Glutamatergic neuron (in vitro differentiated cells): ENCODE data around the gene BANF2. TPM values are rescaled to one million over a fixed set of nuclear protein-coding genes. Genes with fewer than 3 reads are reported as not detected.

Experiments used
- DNase-seq: peaks from one replicate; pipeline ENCODE4 v3.0.0; 2022
- H3K27ac Mint-ChIP-seq: one replicate; pipeline ENCODE4 v1.8.0; 2020; ENCODE audit warnings: mild to moderate bottlenecking, mixed read lengths, inconsistent platforms; ENCODE audit not compliant: unreplicated experiment
- H3K27me3 Mint-ChIP-seq: one replicate; pipeline ENCODE4 v1.8.0; 2020; ENCODE audit warnings: mild to moderate bottlenecking, moderate library complexity, mixed read lengths, inconsistent platforms; ENCODE audit not compliant: unreplicated experiment
- H3K36me3 Mint-ChIP-seq: one replicate; pipeline ENCODE4 v1.8.0; 2020; ENCODE audit warnings: mild to moderate bottlenecking, mixed read lengths, inconsistent platforms; ENCODE audit not compliant: unreplicated experiment
- H3K4me1 Mint-ChIP-seq: one replicate; pipeline ENCODE4 v1.8.0; 2020; ENCODE audit warnings: mild to moderate bottlenecking, low read depth, mixed read lengths, inconsistent platforms; ENCODE audit not compliant: unreplicated experiment
- H3K4me3 Mint-ChIP-seq: one replicate; pipeline ENCODE4 v1.8.0; 2020; ENCODE audit warnings: mild to moderate bottlenecking, mixed read lengths, inconsistent platforms; ENCODE audit not compliant: unreplicated experiment
- H3K9me3 Mint-ChIP-seq: one replicate; pipeline ENCODE4 v1.8.0; 2020; ENCODE audit warnings: mild to moderate bottlenecking, moderate library complexity, mixed read lengths, inconsistent platforms; ENCODE audit not compliant: unreplicated experiment
- total RNA-seq: library from RNA; stranded (reverse); fragmentation: NEBNext Ultra II Directional; extraction: Animal tissue kit (Norgen Biotek cat#: 25700); gene quantifications from one replicate; pipeline ENCODE4 v1.2.1, GENCODE V29; 2021; ENCODE audit not compliant: unreplicated experiment
- TF ChIP-seq, protein P1 (sequence below): fragments of 200-600 bp; sonication (generic); IDR thresholded peaks from one replicate; pipeline ENCODE4 v1.5.0; 2021; ENCODE audit not compliant: partially characterized antibody, unreplicated experiment

The BANF2 gene
- total RNA-seq, 1 donor from 2014 or later = not detected

- H3K36me3 Mint-ChIP-seq = no peaks in the 10 kb centered on the region
- TF ChIP-seq, protein P1, sequence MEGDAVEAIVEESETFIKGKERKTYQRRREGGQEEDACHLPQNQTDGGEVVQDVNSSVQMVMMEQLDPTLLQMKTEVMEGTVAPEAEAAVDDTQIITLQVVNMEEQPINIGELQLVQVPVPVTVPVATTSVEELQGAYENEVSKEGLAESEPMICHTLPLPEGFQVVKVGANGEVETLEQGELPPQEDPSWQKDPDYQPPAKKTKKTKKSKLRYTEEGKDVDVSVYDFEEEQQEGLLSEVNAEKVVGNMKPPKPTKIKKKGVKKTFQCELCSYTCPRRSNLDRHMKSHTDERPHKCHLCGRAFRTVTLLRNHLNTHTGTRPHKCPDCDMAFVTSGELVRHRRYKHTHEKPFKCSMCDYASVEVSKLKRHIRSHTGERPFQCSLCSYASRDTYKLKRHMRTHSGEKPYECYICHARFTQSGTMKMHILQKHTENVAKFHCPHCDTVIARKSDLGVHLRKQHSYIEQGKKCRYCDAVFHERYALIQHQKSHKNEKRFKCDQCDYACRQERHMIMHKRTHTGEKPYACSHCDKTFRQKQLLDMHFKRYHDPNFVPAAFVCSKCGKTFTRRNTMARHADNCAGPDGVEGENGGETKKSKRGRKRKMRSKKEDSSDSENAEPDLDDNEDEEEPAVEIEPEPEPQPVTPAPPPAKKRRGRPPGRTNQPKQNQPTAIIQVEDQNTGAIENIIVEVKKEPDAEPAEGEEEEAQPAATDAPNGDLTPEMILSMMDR = no peak
- peaks cover 1% of the 10 kb centered on the region for H3K9me3 Mint-ChIP-seq
- H3K27me3 Mint-ChIP-seq = peaks cover 3% of the 10 kb centered on the region
- no peak overlapping the region for H3K27ac Mint-ChIP-seq
- peaks cover 40% of the 10 kb centered on the region for H3K4me1 Mint-ChIP-seq
- H3K4me3 Mint-ChIP-seq = no peak overlapping the region
- no peak for DNase-seq
Measured at GRCh38 chr20:17652411-17652810, 47.4 kb upstream of the BANF2 start.

GRCh38 chr20:17653835-17654648 lies 45.7 kb upstream of the BANF2 start:
- Mint-ChIP-seq H3K4me3 (no peak overlapping the region), H3K27me3 (peaks cover 3% of the 10 kb centered on the region), H3K9me3 (peaks cover 5% of the 10 kb centered on the region), H3K36me3 (peaks cover 11% of the 10 kb centered on the region), H3K4me1 (peaks cover 40% of the 10 kb centered on the region), H3K27ac (no peak overlapping the region)
- DNase-seq = no peak
- TF ChIP-seq, protein P1 = no peak

DNA sequence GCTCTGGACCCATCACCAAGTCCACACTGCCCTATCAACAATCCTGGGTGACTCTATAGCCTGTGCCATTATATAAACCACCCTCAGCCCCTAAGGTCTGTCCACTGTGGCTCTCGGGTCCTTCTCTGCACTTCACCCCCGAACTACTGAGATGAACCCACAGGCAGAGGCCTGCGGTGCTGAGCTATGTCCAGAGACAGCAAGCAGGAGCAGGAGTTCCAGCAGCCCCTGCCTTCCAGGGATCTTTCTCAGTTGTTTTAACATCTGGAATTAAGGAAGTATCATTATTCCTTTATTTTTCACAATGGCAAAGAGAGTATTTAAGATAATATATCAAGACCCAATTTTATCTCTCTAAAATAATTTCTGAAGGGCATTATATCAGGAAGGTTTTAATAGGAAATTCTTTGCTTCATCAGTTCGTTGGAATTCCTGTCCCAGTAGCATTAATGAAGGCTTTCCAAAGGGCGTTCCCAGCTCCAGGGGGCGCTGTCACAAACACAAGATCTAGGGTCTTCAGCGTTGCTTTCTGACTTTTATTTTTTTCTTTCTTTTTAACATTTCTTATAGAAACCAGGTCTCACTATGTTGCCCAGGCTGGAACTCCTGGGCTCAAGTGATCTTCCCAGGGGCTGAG lies 45.0 kb upstream of the BANF2 start:
- peaks cover 5% of the 10 kb centered on the region for H3K9me3 Mint-ChIP-seq
- H3K27ac Mint-ChIP-seq = no peak overlapping the region
- H3K4me1 Mint-ChIP-seq = peaks cover 38% of the 10 kb centered on the region
- no peak overlapping the region for H3K4me3 Mint-ChIP-seq
- peaks cover 3% of the 10 kb centered on the region for H3K27me3 Mint-ChIP-seq
- peak; percentile 74 for DNase-seq
- peaks cover 11% of the 10 kb centered on the region for H3K36me3 Mint-ChIP-seq
- TF ChIP-seq, protein P1 = peak; percentile 69

- H3K4me3 Mint-ChIP-seq = no peak overlapping the region
- H3K9me3 Mint-ChIP-seq = peaks cover 6% of the 10 kb centered on the region
Measured at GRCh38 chr20:17655286-17655651, 44.5 kb upstream of the BANF2 start.

More at GRCh38 chr20:17655286-17655651, 44.5 kb upstream of the BANF2 start:
- H3K36me3 Mint-ChIP-seq = peaks cover 11% of the 10 kb centered on the region
- peaks cover 36% of the 10 kb centered on the region for H3K4me1 Mint-ChIP-seq
- H3K27ac Mint-ChIP-seq = no peak overlapping the region
- no peak for DNase-seq
- TF ChIP-seq, protein P1 = no peak
- peaks cover 5% of the 10 kb centered on the region for H3K27me3 Mint-ChIP-seq
